ENCODE measurements around the gene HAGH. TPM values are rescaled to one million over a fixed set of nuclear protein-coding genes. Genes with fewer than 3 reads are reported as not detected.

HAGH gene
- total RNA-seq, 6 donors from 2014 or later = 84.5 to 251 (median 122) TPM

DNA sequence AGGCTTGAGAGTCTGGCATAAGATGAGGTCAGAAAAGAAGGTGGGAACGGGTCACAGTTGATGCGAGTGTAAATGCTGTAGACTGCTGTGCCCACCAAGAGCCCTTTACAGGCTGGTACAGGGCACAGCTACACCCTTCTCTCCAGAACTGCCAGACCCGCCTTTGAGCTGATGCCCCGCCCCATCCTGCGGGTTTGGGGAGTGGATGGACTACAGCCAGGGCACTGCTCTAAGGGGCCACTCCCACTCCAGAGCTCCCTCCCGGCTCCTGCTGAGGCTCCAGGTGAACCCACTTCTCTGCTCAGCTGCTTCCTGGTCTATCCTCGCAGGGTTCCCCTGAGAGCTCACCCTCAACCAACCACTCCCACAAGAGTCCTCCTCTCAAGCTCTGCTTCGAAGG, 33.0 kb upstream of the HAGH start:
- no peaks in the 10 kb centered on the region for H3K27me3 ChIP-seq
- no peak for TF ChIP-seq POLR2A (IDR thresholded peaks at IDR 0.05)
- no peak for TF ChIP-seq POLR2AphosphoS5 (IDR thresholded peaks at IDR 0.05)
- no peak for TF ChIP-seq EP300 (IDR thresholded peaks at IDR 0.05)
- no peak for TF ChIP-seq CTCF (IDR thresholded peaks at IDR 0.05)
- DNase-seq (peak in 1 of 2 donors; percentile 55), ATAC-seq (ENCODE audit: low FRiP score in 2 of 2) (peak in 1 of 2 donors; percentile 77)
- H3K9me3 ChIP-seq = no peaks in the 10 kb centered on the region
- WGBS, 2 donors = 34 to 40% methylated on average over 4 to 8 of the region's 8 CpGs
- peaks cover 0 to 3% (median 0%) of the 10 kb centered on the region in 4 donors for H3K4me1 ChIP-seq
- no peak overlapping the region for H3K27ac ChIP-seq
- no peaks in the 10 kb centered on the region for H3K36me3 ChIP-seq
- H3K4me3 ChIP-seq = no peak overlapping the region

DNA sequence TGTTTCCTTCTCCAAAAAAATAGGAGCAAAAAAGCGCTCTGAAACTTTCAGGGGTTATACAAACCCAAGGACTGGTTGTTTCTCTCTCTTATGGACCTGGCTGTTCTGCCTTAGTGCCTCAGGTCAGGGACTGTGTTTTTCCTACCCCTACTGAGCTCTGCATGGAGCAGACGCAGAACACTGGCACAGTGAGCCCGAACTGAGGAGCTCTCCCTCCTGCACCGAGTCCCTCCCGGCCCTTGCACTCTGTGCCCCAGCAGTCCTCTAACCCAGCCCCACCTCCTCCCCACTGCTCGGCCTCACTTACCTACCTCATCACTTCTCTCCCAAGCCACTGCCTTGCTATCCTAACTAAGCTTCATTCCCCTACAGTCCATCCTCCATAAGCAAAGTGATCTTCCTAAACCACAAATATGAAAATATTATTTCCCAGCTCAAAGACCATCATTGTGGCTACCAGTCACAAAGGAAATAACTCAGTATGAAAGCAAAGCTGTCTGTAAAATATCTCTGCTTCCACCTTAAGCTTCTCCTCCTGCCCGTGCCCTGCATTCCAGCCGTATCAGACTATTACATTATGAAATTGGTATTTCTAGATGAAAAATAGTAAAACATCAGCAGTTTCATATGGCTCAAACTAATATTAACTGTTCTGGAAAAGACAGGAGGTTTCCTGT, 31.7 kb upstream of the HAGH start:
- no peaks in the 10 kb centered on the region for H3K36me3 ChIP-seq
- no peak for DNase-seq
- H3K27ac ChIP-seq = no peak overlapping the region
- TF ChIP-seq POLR2A (IDR thresholded peaks at IDR 0.05) (no peak), CTCF (IDR thresholded peaks at IDR 0.05) (no peak), EP300 (IDR thresholded peaks at IDR 0.05) (no peak), POLR2AphosphoS5 (IDR thresholded peaks at IDR 0.05) (no peak)
- no peaks in the 10 kb centered on the region for H3K27me3 ChIP-seq
- 13 to 31% methylated on average over 7 to 8 of the region's 8 CpGs for WGBS, 2 donors
- H3K9me3 ChIP-seq = no peaks in the 10 kb centered on the region
- H3K4me1 ChIP-seq = no peaks in the 10 kb centered on the region
- no peak overlapping the region for H3K4me3 ChIP-seq
- no peak for ATAC-seq (ENCODE audit: low FRiP score in 2 of 2)

- Histone ChIP-seq H3K4me3 (no peak overlapping the region), H3K27ac (no peak overlapping the region), H3K9me3 (no peaks in the 10 kb centered on the region), H3K36me3 (no peaks in the 10 kb centered on the region), H3K4me1 (no peaks in the 10 kb centered on the region), H3K27me3 (no peaks in the 10 kb centered on the region)
- WGBS, 2 donors = 52 to 56% methylated on average over 5 of the region's 5 CpGs
- DNase-seq (no peak), ATAC-seq (ENCODE audit: low FRiP score in 2 of 2) (no peak)
- TF ChIP-seq EP300 (IDR thresholded peaks at IDR 0.05) (no peak), POLR2A (IDR thresholded peaks at IDR 0.05) (no peak), POLR2AphosphoS5 (IDR thresholded peaks at IDR 0.05) (no peak), CTCF (IDR thresholded peaks at IDR 0.05) (no peak)
These were observed 30.9 kb upstream of the HAGH start for GRCh38 chr16:1857433-1858097.

DNA sequence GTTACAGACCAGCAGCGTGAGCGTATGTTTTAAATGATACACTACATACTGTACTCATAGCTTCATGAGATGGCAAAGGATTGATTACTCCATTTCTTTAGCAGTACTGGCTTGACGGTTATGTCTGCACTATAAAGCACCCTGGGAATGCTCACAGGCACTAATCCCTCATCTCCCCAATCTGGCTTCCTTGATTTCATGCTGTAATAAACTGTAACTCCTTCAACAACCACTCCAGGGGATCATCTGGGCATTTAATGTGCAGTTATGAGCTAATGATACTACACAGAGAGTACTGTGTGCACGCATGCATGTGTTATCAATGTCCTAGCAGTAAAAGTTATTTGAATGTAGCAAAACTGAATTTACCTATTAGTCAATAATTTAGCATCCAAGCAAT, 25.2 kb upstream of the HAGH start:
- no peak overlapping the region for H3K27ac ChIP-seq
- ATAC-seq (ENCODE audit: low FRiP score in 2 of 2) (no peak), DNase-seq (no peak)
- TF ChIP-seq EP300 (IDR thresholded peaks at IDR 0.05) = no peak
- no peak for TF ChIP-seq CTCF (IDR thresholded peaks at IDR 0.05)
- TF ChIP-seq POLR2A (IDR thresholded peaks at IDR 0.05) = no peak
- TF ChIP-seq POLR2AphosphoS5 (IDR thresholded peaks at IDR 0.05) = no peak
- no peaks in the 10 kb centered on the region for H3K9me3 ChIP-seq
- no peaks in the 10 kb centered on the region for H3K36me3 ChIP-seq
- WGBS, 2 donors = 60 to 63% methylated on average over 4 of the region's 4 CpGs
- H3K4me3 ChIP-seq = no peak overlapping the region
- H3K4me1 ChIP-seq = no peaks in the 10 kb centered on the region
- no peaks in the 10 kb centered on the region for H3K27me3 ChIP-seq

Measured in upper lobe of left lung (tissue), 6 donors.